ENCODE data around the gene C3.

DNA sequence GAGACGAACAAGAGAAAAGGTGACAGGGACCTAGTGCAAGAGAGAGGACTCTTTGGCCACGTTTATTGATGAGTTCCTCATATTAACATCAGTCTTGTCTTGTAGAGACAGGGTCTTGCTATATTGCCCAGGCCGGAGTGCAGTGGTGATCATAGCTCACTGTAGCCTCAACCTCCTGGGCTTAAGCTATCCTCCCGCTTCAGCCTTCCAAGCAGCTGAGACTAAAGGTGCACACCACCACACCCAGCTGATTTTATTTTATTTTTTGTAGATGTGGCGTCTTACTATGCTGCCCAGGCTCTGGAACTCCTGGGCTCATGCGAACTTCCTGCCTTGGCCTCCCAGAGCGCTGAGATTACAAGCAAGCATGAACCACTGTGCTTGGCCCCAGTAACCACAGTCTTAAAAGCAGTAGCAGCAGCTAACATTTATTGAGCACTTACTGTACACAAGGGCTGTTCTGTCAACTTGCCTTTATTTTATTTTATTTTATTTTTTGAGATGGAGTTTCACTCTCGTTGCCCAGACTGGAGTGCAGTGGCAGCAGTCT, 47.9 kb upstream of the C3 start:
- TF ChIP-seq, protein P1, sequence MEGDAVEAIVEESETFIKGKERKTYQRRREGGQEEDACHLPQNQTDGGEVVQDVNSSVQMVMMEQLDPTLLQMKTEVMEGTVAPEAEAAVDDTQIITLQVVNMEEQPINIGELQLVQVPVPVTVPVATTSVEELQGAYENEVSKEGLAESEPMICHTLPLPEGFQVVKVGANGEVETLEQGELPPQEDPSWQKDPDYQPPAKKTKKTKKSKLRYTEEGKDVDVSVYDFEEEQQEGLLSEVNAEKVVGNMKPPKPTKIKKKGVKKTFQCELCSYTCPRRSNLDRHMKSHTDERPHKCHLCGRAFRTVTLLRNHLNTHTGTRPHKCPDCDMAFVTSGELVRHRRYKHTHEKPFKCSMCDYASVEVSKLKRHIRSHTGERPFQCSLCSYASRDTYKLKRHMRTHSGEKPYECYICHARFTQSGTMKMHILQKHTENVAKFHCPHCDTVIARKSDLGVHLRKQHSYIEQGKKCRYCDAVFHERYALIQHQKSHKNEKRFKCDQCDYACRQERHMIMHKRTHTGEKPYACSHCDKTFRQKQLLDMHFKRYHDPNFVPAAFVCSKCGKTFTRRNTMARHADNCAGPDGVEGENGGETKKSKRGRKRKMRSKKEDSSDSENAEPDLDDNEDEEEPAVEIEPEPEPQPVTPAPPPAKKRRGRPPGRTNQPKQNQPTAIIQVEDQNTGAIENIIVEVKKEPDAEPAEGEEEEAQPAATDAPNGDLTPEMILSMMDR (IDR thresholded peaks at IDR 0.05): no peak
- no peak for TF ChIP-seq POLR2A (IDR thresholded peaks at IDR 0.05)
